ENCODE measurements around the gene MBOAT2.

GRCh38 chr2:8938384-8938783 lies 65.1 kb downstream of the MBOAT2 start:
- TF ChIP-seq, protein P1, sequence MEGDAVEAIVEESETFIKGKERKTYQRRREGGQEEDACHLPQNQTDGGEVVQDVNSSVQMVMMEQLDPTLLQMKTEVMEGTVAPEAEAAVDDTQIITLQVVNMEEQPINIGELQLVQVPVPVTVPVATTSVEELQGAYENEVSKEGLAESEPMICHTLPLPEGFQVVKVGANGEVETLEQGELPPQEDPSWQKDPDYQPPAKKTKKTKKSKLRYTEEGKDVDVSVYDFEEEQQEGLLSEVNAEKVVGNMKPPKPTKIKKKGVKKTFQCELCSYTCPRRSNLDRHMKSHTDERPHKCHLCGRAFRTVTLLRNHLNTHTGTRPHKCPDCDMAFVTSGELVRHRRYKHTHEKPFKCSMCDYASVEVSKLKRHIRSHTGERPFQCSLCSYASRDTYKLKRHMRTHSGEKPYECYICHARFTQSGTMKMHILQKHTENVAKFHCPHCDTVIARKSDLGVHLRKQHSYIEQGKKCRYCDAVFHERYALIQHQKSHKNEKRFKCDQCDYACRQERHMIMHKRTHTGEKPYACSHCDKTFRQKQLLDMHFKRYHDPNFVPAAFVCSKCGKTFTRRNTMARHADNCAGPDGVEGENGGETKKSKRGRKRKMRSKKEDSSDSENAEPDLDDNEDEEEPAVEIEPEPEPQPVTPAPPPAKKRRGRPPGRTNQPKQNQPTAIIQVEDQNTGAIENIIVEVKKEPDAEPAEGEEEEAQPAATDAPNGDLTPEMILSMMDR (IDR thresholded peaks at IDR 0.05): no peak
- no peak for TF ChIP-seq EZH2 (IDR thresholded peaks at IDR 0.05; ENCODE audit: borderline replicate concordance, insufficient read depth, low read depth, low read length, poor library complexity, severe bottlenecking)

All from B cell (primary cell).